CD4-positive, CD25-positive, alpha-beta regulatory T cell (primary cell): ENCODE results near the gene TLL2. TPM values are rescaled to one million over a fixed set of nuclear protein-coding genes. Genes with fewer than 3 reads are reported as not detected.

ENCODE experiments used
- ATAC-seq, 2 donors: fragments of 150-1000 bp; cut with Tn5 transposase; one replicate each; pipeline ENCODE4 v1.10.0; 2021; ENCODE audit warnings: low read depth in 2 of 2, moderate number of reproducible peaks in 2 of 2, moderate library complexity in 1 of 2
- DNase-seq, 3 donors: peaks; one replicate each; pipeline versions ENCODE4 v3.0.0 to v3.0.0-alpha.2; 2012 to 2022; ENCODE audit warnings: mixed read lengths in 1 of 3
- H3K27ac ChIP-seq: one replicate; pipeline ENCODE4 v1.7.0; 2013; ENCODE audit warnings: mild to moderate bottlenecking, low read length; ENCODE audit not compliant: insufficient read depth, poor library complexity, severe bottlenecking
- H3K27me3 ChIP-seq: one replicate; pipeline ENCODE4 v1.7.0; 2013; ENCODE audit warnings: low read length; ENCODE audit not compliant: control insufficient read depth, insufficient read depth
- H3K36me3 ChIP-seq: one replicate; pipeline ENCODE4 v1.7.0; 2013; ENCODE audit warnings: mild to moderate bottlenecking, low read length, moderate library complexity; ENCODE audit not compliant: control insufficient read depth, insufficient read depth
- H3K4me1 ChIP-seq: 2 replicates; pipeline ENCODE4 v1.7.0; 2013; ENCODE audit warnings: mild to moderate bottlenecking, low read length; ENCODE audit not compliant: insufficient read depth, control insufficient read depth, poor library complexity, severe bottlenecking
- H3K4me3 ChIP-seq: one replicate; pipeline ENCODE4 v1.7.0; 2013; ENCODE audit warnings: low read depth, mild to moderate bottlenecking, low read length, moderate library complexity
- H3K9me3 ChIP-seq, 2 experiments: 1 replicate in 1 of 2; 2 replicates in 1 of 2; pipeline ENCODE4 v1.7.0; 2013; ENCODE audit warnings: low read length in 2 of 2, mild to moderate bottlenecking in 1 of 2, moderate library complexity in 1 of 2; ENCODE audit not compliant: control insufficient read depth in 2 of 2
- H3K27ac Mint-ChIP-seq, 3 donors: one replicate each; pipeline ENCODE4 v1.8.0; 2020 to 2022; ENCODE audit warnings: mild to moderate bottlenecking in 3 of 3, mixed read lengths in 3 of 3, moderate library complexity in 2 of 3
- H3K27me3 Mint-ChIP-seq: one replicate; pipeline ENCODE4 v1.8.0; 2022; ENCODE audit warnings: mild to moderate bottlenecking, mixed read lengths
- H3K36me3 Mint-ChIP-seq: one replicate; pipeline ENCODE4 v1.8.0; 2020; ENCODE audit warnings: mixed read lengths
- H3K4me1 Mint-ChIP-seq, 4 donors: one replicate each; pipeline ENCODE4 v1.8.0; 2020 to 2022; ENCODE audit warnings: mixed read lengths in 4 of 4, mild to moderate bottlenecking in 1 of 4
- H3K4me3 Mint-ChIP-seq, 4 donors: one replicate each; pipeline ENCODE4 v1.8.0; 2020 to 2022; ENCODE audit warnings: mild to moderate bottlenecking in 4 of 4, mixed read lengths in 4 of 4, moderate library complexity in 3 of 4
- H3K9me3 Mint-ChIP-seq, 7 donors: one replicate each; pipeline ENCODE4 v1.8.0; 2020 to 2022; ENCODE audit warnings: mixed read lengths in 7 of 7, mild to moderate bottlenecking in 3 of 7, moderate library complexity in 2 of 7
- polyA plus RNA-seq, 4 donors: library from polyadenylated mRNA; unstranded; fragments of 300-500 nt; fragmentation: Illumina TruSeq; gene quantifications; one replicate each; pipeline ENCODE4 v1.2.3, GENCODE V29; 2021
- total RNA-seq: library from RNA; stranded (reverse); gene quantifications from one replicate; pipeline ENCODE4 v1.2.3, GENCODE V29; 2022

The TLL2 gene
- total and polyA plus RNA-seq, 5 donors from 2014 or later, result not detected

DNA sequence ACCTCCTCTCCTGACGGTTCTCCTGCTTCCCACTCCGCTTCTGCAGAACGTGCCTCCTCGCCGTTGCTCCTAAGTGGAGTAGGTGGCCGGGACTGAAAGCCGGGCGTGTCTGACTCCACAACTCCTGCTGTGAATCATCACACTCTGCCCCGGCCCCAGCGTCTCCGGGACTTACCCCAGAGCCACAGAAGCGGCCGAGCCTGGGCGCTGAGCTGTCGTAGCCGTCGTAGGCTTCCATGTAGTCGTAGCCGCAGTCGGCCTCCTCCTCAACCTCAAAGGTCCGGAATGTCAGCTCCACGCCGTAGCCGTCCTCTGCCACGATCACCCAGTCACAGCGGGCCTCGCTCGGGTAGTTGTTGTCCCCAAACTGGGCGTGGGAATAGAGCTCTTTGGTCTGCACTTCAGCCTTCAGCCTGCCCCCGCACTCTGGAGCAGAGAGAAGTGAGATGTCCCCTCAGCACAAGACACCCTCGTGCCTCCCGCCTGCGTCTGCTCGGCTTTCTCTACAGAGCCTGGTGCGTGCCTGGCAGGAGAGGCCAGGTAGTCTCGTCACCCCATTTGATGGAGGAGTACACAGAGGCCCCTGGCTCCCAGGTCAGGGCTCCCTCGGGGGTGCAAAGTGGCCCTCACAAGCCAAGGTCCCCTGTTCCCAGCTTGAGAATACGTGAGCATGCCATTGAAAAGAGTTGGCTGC is 143.7 kb downstream of the TLL2 start:
- H3K27me3 Mint-ChIP-seq, result peaks cover 28% of the 10 kb centered on the region
- peaks cover 0 to 9% (median 4%) of the 10 kb centered on the region in 4 donors for H3K4me1 Mint-ChIP-seq
- H3K4me3 Mint-ChIP-seq, result no peak overlapping the region
- Histone ChIP-seq H3K9me3 (no peaks in the 10 kb centered on the region), H3K27me3 (peaks cover 5% of the 10 kb centered on the region), H3K4me3 (no peak overlapping the region), H3K36me3 (no peaks in the 10 kb centered on the region), H3K27ac (no peak overlapping the region), H3K4me1 (no peaks in the 10 kb centered on the region)
- H3K27ac Mint-ChIP-seq, result no peak overlapping the region
- no peaks in the 10 kb centered on the region for H3K9me3 Mint-ChIP-seq
- no peaks in the 10 kb centered on the region for H3K36me3 Mint-ChIP-seq
- DNase-seq (no peak), ATAC-seq (no peak)

DNA sequence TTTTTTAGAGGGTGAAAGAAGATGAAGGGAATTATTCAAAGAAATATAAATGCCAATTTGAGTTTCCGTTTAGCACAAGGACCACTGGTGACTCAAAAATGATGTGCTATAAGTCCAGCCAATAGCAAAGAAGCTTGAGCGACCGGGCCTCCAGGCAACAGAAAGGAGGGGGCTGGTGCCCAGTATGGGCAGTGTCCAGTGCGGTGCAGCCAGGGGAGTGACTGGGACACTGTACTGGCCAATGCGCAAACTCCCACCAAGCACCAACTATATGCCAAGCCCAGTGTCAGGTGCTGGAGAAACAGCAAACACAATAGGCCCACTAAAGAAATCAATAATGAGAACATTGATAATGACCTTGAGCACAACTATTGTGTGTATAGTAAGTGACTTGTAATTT is 144.8 kb downstream of the TLL2 start:
- H3K36me3 Mint-ChIP-seq, result no peaks in the 10 kb centered on the region
- H3K4me1 Mint-ChIP-seq, result no peaks in the 10 kb centered on the region
- Histone ChIP-seq H3K4me1 (no peaks in the 10 kb centered on the region), H3K4me3 (no peak overlapping the region), H3K9me3 (no peaks in the 10 kb centered on the region), H3K36me3 (no peaks in the 10 kb centered on the region), H3K27ac (no peak overlapping the region), H3K27me3 (peaks cover 3% of the 10 kb centered on the region)
- DNase-seq (no peak), ATAC-seq (no peak)
- H3K27me3 Mint-ChIP-seq, result peaks cover 21% of the 10 kb centered on the region
- H3K4me3 Mint-ChIP-seq, result no peak overlapping the region
- no peak overlapping the region for H3K27ac Mint-ChIP-seq
- no peaks in the 10 kb centered on the region for H3K9me3 Mint-ChIP-seq

DNA sequence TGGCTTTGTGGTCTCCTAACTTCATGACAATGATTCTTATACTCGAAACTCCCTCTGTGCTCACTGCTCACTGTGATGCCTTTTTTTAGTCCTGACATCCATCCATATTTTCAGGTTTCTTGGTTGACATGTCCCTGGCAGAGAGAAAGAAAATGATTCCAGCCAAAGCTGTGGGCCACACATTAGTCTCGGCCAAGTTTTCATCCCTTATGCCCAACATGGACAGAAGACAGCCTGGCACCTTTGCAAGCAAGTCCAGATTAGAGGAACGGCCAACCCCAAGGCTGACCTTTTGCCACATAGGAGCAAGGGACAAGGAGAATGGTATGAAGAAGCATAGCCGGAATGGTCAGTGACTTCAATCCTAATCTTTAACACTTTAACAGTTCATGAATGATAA is 146.3 kb downstream of the TLL2 start:
- Histone ChIP-seq H3K4me1 (no peaks in the 10 kb centered on the region), H3K9me3 (no peaks in the 10 kb centered on the region), H3K27ac (no peak overlapping the region), H3K4me3 (no peak overlapping the region), H3K27me3 (peaks cover 2% of the 10 kb centered on the region), H3K36me3 (no peaks in the 10 kb centered on the region)
- H3K4me3 Mint-ChIP-seq, result no peak overlapping the region
- no peaks in the 10 kb centered on the region for H3K4me1 Mint-ChIP-seq
- DNase-seq, result no peak
- peaks cover 16% of the 10 kb centered on the region for H3K27me3 Mint-ChIP-seq
- H3K36me3 Mint-ChIP-seq, result no peaks in the 10 kb centered on the region
- ATAC-seq, result no peak
- H3K9me3 Mint-ChIP-seq, result peaks cover 0 to 2% (median 0%) of the 10 kb centered on the region in 7 donors
- no peak overlapping the region for H3K27ac Mint-ChIP-seq

DNA sequence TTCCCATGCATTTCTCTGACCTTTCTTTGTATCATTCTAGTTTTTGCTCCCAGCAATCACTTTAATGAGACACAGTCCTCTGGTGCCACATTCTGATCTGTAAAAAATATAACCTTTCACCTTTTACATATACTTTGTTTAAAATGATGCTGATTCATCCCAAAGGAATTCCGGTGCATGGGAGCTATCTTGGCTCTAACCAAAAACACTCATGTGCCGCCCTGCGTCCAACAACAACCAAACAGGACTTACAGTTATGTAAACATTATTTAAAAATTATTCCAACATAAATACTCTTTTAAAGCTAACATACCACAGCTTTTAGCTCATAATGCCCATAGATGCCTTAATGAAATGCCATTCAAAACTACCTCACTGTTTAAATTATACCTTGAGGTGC is 147.2 kb downstream of the TLL2 start:
- H3K4me1 ChIP-seq, result no peaks in the 10 kb centered on the region
- no peak overlapping the region for H3K27ac ChIP-seq
- no peaks in the 10 kb centered on the region for H3K9me3 ChIP-seq
- no peaks in the 10 kb centered on the region for H3K4me1 Mint-ChIP-seq
- no peak for ATAC-seq
- H3K4me3 ChIP-seq, result no peak overlapping the region
- H3K4me3 Mint-ChIP-seq, result no peak overlapping the region
- no peak overlapping the region for H3K27ac Mint-ChIP-seq
- no peaks in the 10 kb centered on the region for H3K36me3 ChIP-seq
- DNase-seq, result no peak
- peaks cover 12% of the 10 kb centered on the region for H3K27me3 Mint-ChIP-seq
- H3K36me3 Mint-ChIP-seq, result no peaks in the 10 kb centered on the region
- peaks cover 0 to 2% (median 0%) of the 10 kb centered on the region in 7 donors for H3K9me3 Mint-ChIP-seq
- no peaks in the 10 kb centered on the region for H3K27me3 ChIP-seq

DNA sequence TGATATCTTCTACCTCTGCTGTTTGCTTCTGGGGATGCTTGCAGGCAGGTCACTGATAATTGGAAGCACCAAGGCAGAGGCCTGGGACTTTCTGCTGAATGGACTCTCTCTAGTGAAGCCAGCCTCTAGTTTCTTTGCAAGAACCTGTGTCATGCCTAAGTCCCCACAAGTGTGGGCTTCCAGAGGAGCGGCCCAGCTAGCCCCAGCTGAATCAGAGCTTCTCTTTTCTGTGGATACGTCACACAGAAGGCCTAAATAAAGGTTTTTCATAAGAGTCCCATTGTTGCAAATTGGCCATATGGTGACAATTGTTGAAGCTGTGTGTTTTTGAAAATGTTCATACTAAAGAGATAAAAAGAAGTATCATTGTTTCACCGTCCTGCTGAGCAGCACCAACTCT is 148.2 kb downstream of the TLL2 start:
- no peak overlapping the region for H3K4me3 ChIP-seq
- Mint-ChIP-seq H3K27ac (no peak overlapping the region), H3K36me3 (no peaks in the 10 kb centered on the region), H3K4me3 (no peak overlapping the region), H3K4me1 (no peaks in the 10 kb centered on the region), H3K9me3 (peaks cover 0 to 2% (median 0%) of the 10 kb centered on the region in 7 donors), H3K27me3 (peaks cover 12% of the 10 kb centered on the region)
- ATAC-seq (no peak), DNase-seq (no peak)
- no peaks in the 10 kb centered on the region for H3K36me3 ChIP-seq
- no peak overlapping the region for H3K27ac ChIP-seq
- H3K4me1 ChIP-seq, result no peaks in the 10 kb centered on the region
- no peaks in the 10 kb centered on the region for H3K27me3 ChIP-seq
- no peaks in the 10 kb centered on the region for H3K9me3 ChIP-seq

DNA sequence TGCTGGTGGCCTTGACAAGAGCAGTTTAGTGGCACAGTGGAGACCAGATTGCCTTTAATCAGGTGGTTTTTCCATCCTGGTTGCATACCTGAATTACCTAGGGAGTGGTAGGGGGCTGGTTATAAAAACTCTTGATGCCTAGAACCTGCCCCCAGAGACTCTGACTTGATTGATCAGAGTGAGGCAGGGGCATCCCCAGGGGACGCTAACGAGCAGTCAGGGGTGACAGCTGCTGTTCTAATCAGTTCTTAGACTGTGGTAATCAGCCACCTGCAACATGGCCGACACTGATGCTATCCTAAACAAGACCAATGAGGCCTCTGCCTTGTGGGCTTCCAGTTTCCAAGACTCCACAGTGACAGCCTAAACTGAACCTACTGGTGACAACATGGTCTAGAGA is 153.0 kb downstream of the TLL2 start:
- peaks cover 7% of the 10 kb centered on the region for H3K27me3 ChIP-seq
- H3K27ac ChIP-seq, result no peak overlapping the region
- Mint-ChIP-seq H3K4me1 (no peaks in the 10 kb centered on the region), H3K27ac (no peak overlapping the region), H3K36me3 (no peaks in the 10 kb centered on the region), H3K9me3 (peaks cover 0 to 2% (median 0%) of the 10 kb centered on the region in 7 donors), H3K27me3 (peaks cover 24% of the 10 kb centered on the region), H3K4me3 (peak overlapping the region in 1 of 4 donors; percentile 79)
- DNase-seq (no peak), ATAC-seq (no peak)
- H3K9me3 ChIP-seq, result no peaks in the 10 kb centered on the region
- no peak overlapping the region for H3K4me3 ChIP-seq
- H3K36me3 ChIP-seq, result no peaks in the 10 kb centered on the region
- H3K4me1 ChIP-seq, result no peaks in the 10 kb centered on the region

DNA sequence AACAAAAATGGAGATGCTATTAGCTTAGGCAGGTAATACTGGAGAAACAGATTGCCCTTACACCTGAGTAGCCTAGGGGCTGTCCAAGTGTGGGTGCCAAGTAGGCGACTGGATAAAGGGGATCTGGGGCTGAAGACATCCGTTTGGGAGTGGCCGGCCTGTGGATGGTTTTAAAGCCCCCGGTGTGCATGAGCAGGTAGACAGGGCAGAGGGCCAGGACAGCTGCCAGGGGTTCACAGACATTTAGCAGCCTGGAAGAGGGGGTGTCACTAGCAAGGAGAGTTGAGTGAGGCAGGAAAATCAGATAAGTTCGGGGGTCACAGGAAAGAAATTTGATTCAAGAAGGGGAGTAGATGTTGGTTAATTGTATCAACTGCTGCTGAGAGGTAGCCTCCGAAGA is 153.4 kb downstream of the TLL2 start:
- Histone ChIP-seq H3K27me3 (peaks cover 7% of the 10 kb centered on the region), H3K36me3 (no peaks in the 10 kb centered on the region), H3K4me1 (no peaks in the 10 kb centered on the region), H3K4me3 (no peak overlapping the region), H3K9me3 (no peaks in the 10 kb centered on the region), H3K27ac (no peak overlapping the region)
- no peaks in the 10 kb centered on the region for H3K4me1 Mint-ChIP-seq
- peaks cover 22% of the 10 kb centered on the region for H3K27me3 Mint-ChIP-seq
- no peaks in the 10 kb centered on the region for H3K36me3 Mint-ChIP-seq
- H3K27ac Mint-ChIP-seq, result no peak overlapping the region
- DNase-seq, result no peak
- H3K9me3 Mint-ChIP-seq, result peaks cover 0 to 2% (median 0%) of the 10 kb centered on the region in 7 donors
- peak overlapping the region in 1 of 4 donors; percentile 79 for H3K4me3 Mint-ChIP-seq
- ATAC-seq, result no peak

DNA sequence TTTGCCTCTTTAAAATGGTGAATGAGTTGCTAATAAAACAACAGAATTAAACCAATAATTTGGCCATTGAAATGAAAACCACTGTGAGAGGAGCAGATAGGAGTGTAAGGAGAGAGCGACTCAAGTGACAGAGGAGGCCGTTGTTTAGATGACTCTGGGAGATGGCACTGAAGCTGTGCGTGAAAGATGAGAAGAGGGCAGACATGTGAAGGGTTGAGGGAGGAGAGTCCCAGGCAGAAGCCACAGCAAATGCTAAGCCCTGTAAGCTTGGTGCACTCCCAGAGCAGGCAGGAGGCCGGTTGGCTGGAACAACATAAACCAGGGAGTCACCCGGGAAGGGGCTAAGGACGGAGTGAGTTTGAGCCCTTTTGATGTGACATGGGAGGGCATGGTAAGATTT is 154.1 kb downstream of the TLL2 start:
- Mint-ChIP-seq H3K27ac (no peak overlapping the region), H3K9me3 (peaks cover 0 to 5% (median 0%) of the 10 kb centered on the region in 7 donors), H3K27me3 (peaks cover 22% of the 10 kb centered on the region), H3K4me3 (no peak overlapping the region), H3K4me1 (no peaks in the 10 kb centered on the region), H3K36me3 (no peaks in the 10 kb centered on the region)
- H3K4me3 ChIP-seq, result no peak overlapping the region
- no peak for ATAC-seq
- no peaks in the 10 kb centered on the region for H3K4me1 ChIP-seq
- peaks cover 7% of the 10 kb centered on the region for H3K27me3 ChIP-seq
- no peak for DNase-seq
- H3K9me3 ChIP-seq, result no peaks in the 10 kb centered on the region
- H3K27ac ChIP-seq, result no peak overlapping the region
- no peaks in the 10 kb centered on the region for H3K36me3 ChIP-seq
